BLaER1 treated with 17β-estradiol and CSF1 and Interleukin-3, amounts not matched to agents 10 nM and 100 nM (cell line): ENCODE data around the gene HDGFL3.

ENCODE experiments used
- H3K27ac ChIP-seq, 11 experiments: shearing (Covaris generic); formaldehyde crosslinking; 2 replicates each; pipeline ENCODE4 v1.8.1; 2022
- H3K27me3 ChIP-seq, 11 experiments: shearing (Covaris generic); formaldehyde crosslinking; 2 replicates each; pipeline ENCODE4 v1.8.1; 2022
- H3K36me3 ChIP-seq, 11 experiments: shearing (Covaris generic); formaldehyde crosslinking; 2 replicates each; pipeline ENCODE4 v1.8.1; 2022
- H3K4me1 ChIP-seq, 10 experiments: shearing (Covaris generic); formaldehyde crosslinking; 2 replicates each; pipeline ENCODE4 v1.8.1; 2022
- H3K4me2 ChIP-seq, 11 experiments: shearing (Covaris generic); formaldehyde crosslinking; 2 replicates each; pipeline ENCODE4 v1.8.1; 2022
- H3K4me3 ChIP-seq, 10 experiments: shearing (Covaris generic); formaldehyde crosslinking; 2 replicates each; pipeline ENCODE4 v1.8.1; 2022
- H3K9ac ChIP-seq, 11 experiments: shearing (Covaris generic); formaldehyde crosslinking; 2 replicates each; pipeline ENCODE4 v1.8.1; 2022
- H3K9me3 ChIP-seq, 11 experiments: shearing (Covaris generic); formaldehyde crosslinking; replicated peaks in 1 of 11; 2 replicates each; pipeline ENCODE4 v1.8.1; 2022
- H4K20me1 ChIP-seq, 11 experiments: shearing (Covaris generic); formaldehyde crosslinking; 2 replicates each; pipeline ENCODE4 v1.8.1; 2022
- Cebpa-rat ChIP-seq, 11 experiments: shearing (Covaris generic); IDR thresholded peaks; 2 replicates each; pipeline ENCODE4 v1.8.1; 2022

The HDGFL3 gene

DNA sequence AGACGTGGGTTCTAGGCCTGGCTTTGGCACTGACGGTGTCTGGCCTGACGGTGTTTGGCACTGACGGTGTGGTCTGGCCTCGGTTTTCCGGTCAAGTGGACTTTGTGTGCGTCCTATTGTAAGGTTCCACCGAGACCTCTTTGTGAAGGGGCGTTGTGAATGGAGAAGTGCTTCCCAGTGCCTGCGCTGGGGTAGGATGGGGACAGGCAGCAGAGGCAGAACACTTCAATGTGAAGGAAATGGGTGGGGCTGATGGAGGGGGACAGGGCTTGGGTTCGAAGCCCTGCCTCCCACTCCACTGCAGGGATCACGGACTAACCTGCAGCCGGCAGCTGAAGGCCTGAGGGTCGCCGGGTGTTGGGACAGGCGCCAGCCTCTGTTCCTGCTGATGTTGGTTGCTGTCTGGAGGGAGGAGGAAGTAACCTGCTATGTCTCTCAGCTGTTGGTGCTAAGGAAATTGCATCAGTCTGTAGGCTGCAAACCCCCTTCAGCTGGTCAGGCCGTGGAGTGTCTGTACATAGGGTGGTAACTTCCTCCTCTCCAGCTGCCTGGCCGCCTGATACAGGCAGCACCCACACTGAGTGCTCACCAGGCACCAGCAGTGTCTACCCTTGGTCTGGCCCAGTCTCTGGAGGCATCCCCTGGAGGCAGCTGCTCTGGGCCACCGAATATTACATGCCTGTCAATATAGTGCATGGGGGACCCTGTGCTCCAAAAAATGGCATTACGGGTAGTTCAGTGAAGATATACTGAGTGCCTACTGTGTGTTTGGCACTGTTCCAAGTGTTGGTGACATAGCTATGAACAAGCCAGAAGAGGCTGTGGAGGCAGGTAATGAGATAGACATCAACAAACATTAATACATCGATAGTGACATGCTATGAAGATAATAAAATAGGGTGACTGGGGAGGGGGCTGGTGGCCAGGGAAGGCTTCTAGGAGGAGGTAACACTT, 99.1 kb downstream of the HDGFL3 start:
- H3K36me3 ChIP-seq: peaks cover 0 to 30% (median 7%) of the 10 kb centered on the region in 11 experiments; a peak in 14 of 22 replicates
- H3K4me3 ChIP-seq: peak overlapping the region; percentile 69 to 91 (median 76)
- peak overlapping the region; percentile 64 to 92 (median 82) for H3K27ac ChIP-seq
- TF ChIP-seq Cebpa-rat (IDR thresholded peaks at IDR 0.05): peak in 9 of 11 experiments; percentile 43 to 80 (median 67); a peak in 12 of 22 replicates
- H3K9ac ChIP-seq: peak overlapping the region; percentile 63 to 89 (median 83)
- H3K27me3 ChIP-seq: peaks cover 0 to 27% (median 19%) of the 10 kb centered on the region in 11 experiments; a peak in 19 of 22 replicates
- H3K9me3 ChIP-seq: no peaks in the 10 kb centered on the region
- peak overlapping the region; percentile 92 to 100 (median 98) for H3K4me2 ChIP-seq
- H3K4me1 ChIP-seq: peaks cover 28 to 45% (median 42%) of the 10 kb centered on the region in 10 experiments
- peaks cover 0 to 43% (median 5%) of the 10 kb centered on the region in 11 experiments; a peak in 10 of 22 replicates for H4K20me1 ChIP-seq

- Histone ChIP-seq H3K4me1 (peaks cover 28 to 45% (median 42%) of the 10 kb centered on the region in 10 experiments), H4K20me1 (peaks cover 0 to 36% (median 5%) of the 10 kb centered on the region in 11 experiments; a peak in 10 of 22 replicates), H3K27me3 (peaks cover 0 to 27% (median 19%) of the 10 kb centered on the region in 11 experiments; a peak in 19 of 22 replicates), H3K4me2 (peak overlapping the region; percentile 92 to 100 (median 98)), H3K9me3 (no peaks in the 10 kb centered on the region), H3K27ac (peak overlapping the region; percentile 64 to 92 (median 82)), H3K9ac (peak overlapping the region; percentile 63 to 89 (median 83)), H3K4me3 (peak overlapping the region; percentile 69 to 91 (median 76)), H3K36me3 (peaks cover 0 to 23% (median under 1%) of the 10 kb centered on the region in 11 experiments; a peak in 8 of 22 replicates)
- TF ChIP-seq Cebpa-rat (IDR thresholded peaks at IDR 0.05): no peak
Observed at GRCh38 chr15:83107841-83108181, 99.8 kb downstream of the HDGFL3 start.

DNA sequence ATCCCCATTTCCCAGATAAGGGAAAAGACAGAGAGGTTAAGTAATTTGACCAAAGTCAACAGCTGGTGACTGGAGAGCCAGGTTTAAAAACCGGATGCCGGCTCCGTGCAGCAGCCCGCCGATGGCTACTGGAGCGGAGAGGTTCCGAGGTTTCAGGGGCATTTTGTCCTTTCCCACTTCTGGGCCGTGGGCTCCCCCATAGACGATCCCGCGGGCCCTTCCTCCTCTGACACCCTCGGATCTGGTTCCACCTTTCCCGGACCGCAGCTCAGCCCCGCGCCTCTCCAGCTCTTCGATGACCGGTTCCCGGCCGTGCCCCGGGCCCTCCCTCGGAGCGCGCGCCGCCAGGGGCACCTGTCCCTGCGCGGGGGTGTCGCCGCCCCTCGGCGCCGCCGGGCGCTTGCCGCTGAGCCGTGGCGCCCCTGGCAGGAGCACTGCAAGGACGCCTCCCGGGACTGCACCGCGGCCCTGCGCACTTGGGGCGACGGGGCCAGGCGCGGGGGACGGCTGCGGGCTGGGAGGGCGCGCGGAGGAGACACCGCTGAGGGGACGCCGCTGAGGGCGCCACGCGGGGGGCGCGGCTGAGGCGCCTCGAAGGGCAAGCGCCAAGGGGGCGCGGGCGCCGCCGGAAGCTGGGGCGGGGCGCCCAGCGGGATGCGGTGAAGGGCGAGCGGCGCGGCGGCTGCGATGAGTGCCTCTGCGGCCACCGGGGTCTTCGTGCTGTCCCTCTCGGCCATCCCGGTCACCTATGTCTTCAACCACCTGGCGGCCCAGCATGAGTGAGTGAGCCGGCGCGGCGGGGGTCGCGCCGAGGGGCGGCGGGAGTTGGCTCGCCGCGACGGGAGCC, 100.4 kb downstream of the HDGFL3 start, which contains the start of gene TM6SF1:
TM6SF1 (plus strand) TSS at position 652 of the 847 bp plus-strand sequence; CDS start at position 688, 36 bp downstream.
- H3K36me3 ChIP-seq: peaks cover 0 to 17% (median 0%) of the 10 kb centered on the region in 11 experiments; a peak in 3 of 22 replicates
- H4K20me1 ChIP-seq: peaks cover 0 to 30% (median 3%) of the 10 kb centered on the region in 11 experiments; a peak in 10 of 22 replicates
- no peak for TF ChIP-seq Cebpa-rat (IDR thresholded peaks at IDR 0.05)
- peak within 1 kb of the TSS; percentile 69 to 91 (median 76) for H3K4me3 ChIP-seq
- peaks cover 24 to 45% (median 42%) of the 10 kb centered on the region in 10 experiments for H3K4me1 ChIP-seq
- H3K4me2 ChIP-seq: peak within 1 kb of the TSS; percentile 92 to 100 (median 98)
- peak within 1 kb of the TSS; percentile 64 to 92 (median 82) for H3K27ac ChIP-seq
- no peaks in the 10 kb centered on the region for H3K9me3 ChIP-seq
- H3K9ac ChIP-seq: peak within 1 kb of the TSS; percentile 63 to 89 (median 83)
- H3K27me3 ChIP-seq: peaks cover 0 to 27% (median 19%) of the 10 kb centered on the region in 11 experiments; a peak in 19 of 22 replicates

DNA sequence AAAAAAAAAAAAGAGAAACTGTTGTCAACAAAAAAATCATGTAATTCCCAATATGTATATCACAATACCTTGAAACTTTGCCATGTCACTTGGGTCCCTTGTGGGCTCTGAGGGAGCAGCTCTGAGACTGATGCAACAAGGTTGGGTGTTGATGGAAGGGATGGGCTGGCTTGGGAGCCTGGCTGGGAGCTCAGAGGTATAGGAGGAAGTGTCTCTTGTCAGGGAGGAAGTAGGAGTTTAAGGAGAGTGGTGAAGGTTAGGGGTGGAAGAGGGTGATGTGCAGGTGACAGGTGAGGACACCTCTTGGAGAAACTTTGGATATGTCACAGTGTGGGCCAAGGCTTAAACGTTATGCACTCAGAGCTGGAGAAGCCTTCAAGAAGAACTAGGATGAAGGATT, 102.2 kb downstream of the HDGFL3 start:
- H3K27me3 ChIP-seq: peaks cover 0 to 27% (median 19%) of the 10 kb centered on the region in 11 experiments; a peak in 19 of 22 replicates
- no peaks in the 10 kb centered on the region for H3K9me3 ChIP-seq
- peaks cover 0 to 15% (median 0%) of the 10 kb centered on the region in 11 experiments; a peak in 10 of 22 replicates for H4K20me1 ChIP-seq
- H3K27ac ChIP-seq: no peak overlapping the region
- H3K36me3 ChIP-seq: 0 out of 22 replicates have a peak, but pooled peaks cover 0 to 1% (median 0%) of the 10 kb centered on the region in 11 experiments
- H3K9ac ChIP-seq: no peak overlapping the region
- H3K4me2 ChIP-seq: no peak overlapping the region
- TF ChIP-seq Cebpa-rat (IDR thresholded peaks at IDR 0.05): no peak
- peaks cover 34 to 53% (median 43%) of the 10 kb centered on the region in 10 experiments for H3K4me1 ChIP-seq
- no peak overlapping the region for H3K4me3 ChIP-seq

- Histone ChIP-seq H3K9me3 (no peaks in the 10 kb centered on the region), H3K4me1 (peaks cover 27 to 52% (median 39%) of the 10 kb centered on the region in 10 experiments), H3K4me2 (no peak overlapping the region), H3K4me3 (no peak overlapping the region), H3K27ac (no peak overlapping the region), H3K36me3 (no peaks in the 10 kb centered on the region), H4K20me1 (peaks cover 0 to 3% (median 0%) of the 10 kb centered on the region in 11 experiments; a peak in 2 of 22 replicates), H3K9ac (no peak overlapping the region), H3K27me3 (peaks cover 0 to 27% (median 19%) of the 10 kb centered on the region in 11 experiments; a peak in 19 of 22 replicates)
- TF ChIP-seq Cebpa-rat (IDR thresholded peaks at IDR 0.05): no peak
Observed at GRCh38 chr15:83104141-83104540, 103.5 kb downstream of the HDGFL3 start.

DNA sequence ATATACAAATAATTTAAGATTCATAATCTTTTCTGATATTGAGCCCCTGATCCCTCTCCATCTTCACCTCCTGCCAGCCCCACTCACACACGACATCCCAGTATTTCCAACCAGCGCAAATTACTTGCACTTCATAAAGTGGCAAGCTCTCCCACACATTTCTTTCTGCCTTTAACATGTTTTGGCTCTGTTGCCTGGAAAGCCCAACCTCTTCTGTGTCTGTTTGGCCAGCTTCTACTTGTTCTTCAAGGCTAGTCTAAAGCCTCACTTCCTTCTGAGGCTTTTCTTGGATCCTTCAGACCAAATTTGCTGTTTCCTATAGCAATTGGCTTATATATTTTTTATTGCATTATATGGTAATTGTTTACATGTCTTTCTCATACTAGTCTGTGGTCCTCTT, 105.3 kb downstream of the HDGFL3 start:
- Histone ChIP-seq H3K4me1 (peaks cover 9 to 40% (median 26%) of the 10 kb centered on the region in 10 experiments), H3K4me3 (no peak overlapping the region), H3K4me2 (no peak overlapping the region), H4K20me1 (no peaks in the 10 kb centered on the region), H3K27ac (no peak overlapping the region), H3K27me3 (peaks cover 0 to 18% (median 10%) of the 10 kb centered on the region in 11 experiments; a peak in 19 of 22 replicates), H3K36me3 (no peaks in the 10 kb centered on the region), H3K9me3 (peaks cover 7 to 12% (median 11%) of the 10 kb centered on the region in 11 experiments; a peak in 14 of 22 replicates), H3K9ac (no peak overlapping the region)
- no peak for TF ChIP-seq Cebpa-rat (IDR thresholded peaks at IDR 0.05)

GRCh38 chr15:83100097-83100646, 107.5 kb downstream of the HDGFL3 start:
- peak overlapping the region in 1 of 10 experiments; percentile 10; a peak in 1 of 20 replicates for H3K4me3 ChIP-seq
- H3K27ac ChIP-seq: peak overlapping the region in 2 of 11 experiments; percentile 7 to 10; a peak in 3 of 22 replicates
- no peaks in the 10 kb centered on the region for H3K36me3 ChIP-seq
- peak overlapping the region in 9 of 11 experiments; percentile 6 to 86 (median 60); a peak in 14 of 22 replicates for H3K4me2 ChIP-seq
- H3K27me3 ChIP-seq: no peaks in the 10 kb centered on the region
- H3K4me1 ChIP-seq: peaks cover 0 to 33% (median 19%) of the 10 kb centered on the region in 10 experiments; a peak in 17 of 20 replicates
- H4K20me1 ChIP-seq: no peaks in the 10 kb centered on the region
- peaks cover 7 to 18% (median 14%) of the 10 kb centered on the region in 11 experiments; a peak in 15 of 22 replicates for H3K9me3 ChIP-seq
- no peak overlapping the region for H3K9ac ChIP-seq
- no peak for TF ChIP-seq Cebpa-rat (IDR thresholded peaks at IDR 0.05)
